Renal pelvis (tissue), 3 donors: Measurements from ENCODE around the gene CCL1. TPM values are rescaled to one million over a fixed set of nuclear protein-coding genes. Genes with fewer than 3 reads are reported as not detected.

Experiments
- polyA plus RNA-seq, 3 donors: library from polyadenylated mRNA; unstranded; fragments of 120-200 nt; gene quantifications; one replicate each; pipeline ENCODE4 v1.2.1, GENCODE V29; 2013; ENCODE audit not compliant: insufficient read length in 3 of 3

The CCL1 gene
- polyA plus RNA-seq, 3 donors: not detected

Other genes starting within 250 kb of the CCL1 start
- 10 to 100 TPM; 14.9 to 17.8 (median 15.7) TPM for gene CCL2, start 107.9 kb downstream of the CCL1 start, polyA plus RNA-seq
- not detected for gene CCL7, start 93.0 kb downstream of the CCL1 start, polyA plus RNA-seq
- gene CCL11, start 77.5 kb downstream of the CCL1 start, polyA plus RNA-seq: 1 to 10 TPM in 2 of 3 donors, under 1 TPM in 1; 0.43 to 1.2 (median 1.2) TPM
- under 1 TPM in 2 of 3 donors, not detected in 1; 0.09 to 0.18 TPM for gene CCL8, start 43.8 kb downstream of the CCL1 start, polyA plus RNA-seq
- gene CCL13, start 6.8 kb downstream of the CCL1 start, polyA plus RNA-seq: under 1 TPM in 2 of 3 donors, not detected in 1; 0.10 to 0.27 TPM
- 1 to 10 TPM; 2.8 to 5.2 (median 2.9) TPM for gene TMEM132E, start 216.3 kb upstream of the CCL1 start, polyA plus RNA-seq